ENCODE data around the gene MEGF11.

Gene MEGF11

GRCh38 chr15:66253418-66254088 lies at the start of gene MEGF11:
Gene MEGF11 (minus strand): TSS chr15:66253750. CDS start chr15:66128403, 125,347 bp downstream.
- DNase-seq = no peak

GRCh38 chr15:66302489-66303278 lies 49.1 kb upstream of the MEGF11 start:
- no peak for DNase-seq

GRCh38 chr15:66298803-66299251 lies 45.3 kb upstream of the MEGF11 start:
- no peak for DNase-seq

- DNase-seq = no peak
Observed at GRCh38 chr15:66296186-66296585, 42.6 kb upstream of the MEGF11 start.

DNA sequence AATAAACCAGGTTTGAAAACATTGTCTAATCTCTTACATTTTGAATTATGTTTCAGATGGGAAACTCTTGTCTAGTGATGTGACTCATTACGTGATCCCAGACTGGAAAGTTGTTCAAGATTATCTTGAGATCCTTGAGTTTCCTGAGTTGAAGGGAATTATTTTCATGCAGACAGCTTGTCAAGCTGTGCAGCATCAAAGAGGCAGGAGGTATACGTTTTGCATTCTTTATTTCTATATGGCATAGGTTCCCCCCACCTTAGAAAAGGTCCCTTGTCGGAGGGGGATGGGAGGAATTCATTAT lies 41.3 kb upstream of the MEGF11 start:
- DNase-seq = no peak

- peak; percentile 27 for DNase-seq
Observed at GRCh38 chr15:66294157-66294931, 40.8 kb upstream of the MEGF11 start.

DNA sequence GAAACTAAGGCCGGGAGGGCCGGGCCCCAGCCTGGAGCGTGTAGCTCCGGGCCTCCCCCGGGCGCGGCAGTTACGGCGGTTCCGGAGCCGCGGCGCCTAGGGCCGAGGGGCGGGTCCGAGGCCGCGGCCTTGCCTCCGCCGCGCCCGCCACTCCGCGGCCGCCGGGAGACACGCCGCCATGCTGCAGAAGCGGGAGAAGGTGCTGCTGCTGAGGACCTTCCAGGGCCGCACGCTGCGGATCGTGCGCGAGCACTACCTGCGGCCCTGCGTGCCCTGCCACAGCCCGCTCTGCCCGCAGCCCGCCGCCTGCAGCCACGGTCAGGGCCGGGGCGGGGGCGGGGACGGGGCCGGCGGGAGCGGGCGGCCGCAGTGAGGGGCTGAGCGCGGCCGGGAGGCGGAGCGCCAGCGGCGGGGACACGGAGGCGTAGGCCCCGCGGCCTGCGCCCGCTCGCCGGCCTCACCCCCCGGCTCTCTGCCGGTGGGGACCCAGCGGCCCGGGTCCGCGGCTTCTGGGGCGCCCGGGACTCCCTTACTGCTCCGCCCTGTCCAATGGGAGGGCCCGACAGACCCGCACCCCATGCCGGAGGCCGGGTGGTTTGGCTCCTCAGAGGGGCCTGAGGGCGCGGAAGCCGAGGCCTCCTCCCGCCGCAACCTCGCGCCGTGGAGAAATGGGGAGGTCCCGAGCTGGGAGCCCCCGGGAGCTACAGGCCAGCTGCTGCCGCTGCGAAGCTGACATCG lies 40.0 kb upstream of the MEGF11 start, which contains the start of gene DIS3L:
Gene DIS3L (plus strand): TSS at position 150 of the 738 bp plus-strand sequence. CDS start 29 bp downstream, at position 179.
- DNase-seq = no peak

DNA sequence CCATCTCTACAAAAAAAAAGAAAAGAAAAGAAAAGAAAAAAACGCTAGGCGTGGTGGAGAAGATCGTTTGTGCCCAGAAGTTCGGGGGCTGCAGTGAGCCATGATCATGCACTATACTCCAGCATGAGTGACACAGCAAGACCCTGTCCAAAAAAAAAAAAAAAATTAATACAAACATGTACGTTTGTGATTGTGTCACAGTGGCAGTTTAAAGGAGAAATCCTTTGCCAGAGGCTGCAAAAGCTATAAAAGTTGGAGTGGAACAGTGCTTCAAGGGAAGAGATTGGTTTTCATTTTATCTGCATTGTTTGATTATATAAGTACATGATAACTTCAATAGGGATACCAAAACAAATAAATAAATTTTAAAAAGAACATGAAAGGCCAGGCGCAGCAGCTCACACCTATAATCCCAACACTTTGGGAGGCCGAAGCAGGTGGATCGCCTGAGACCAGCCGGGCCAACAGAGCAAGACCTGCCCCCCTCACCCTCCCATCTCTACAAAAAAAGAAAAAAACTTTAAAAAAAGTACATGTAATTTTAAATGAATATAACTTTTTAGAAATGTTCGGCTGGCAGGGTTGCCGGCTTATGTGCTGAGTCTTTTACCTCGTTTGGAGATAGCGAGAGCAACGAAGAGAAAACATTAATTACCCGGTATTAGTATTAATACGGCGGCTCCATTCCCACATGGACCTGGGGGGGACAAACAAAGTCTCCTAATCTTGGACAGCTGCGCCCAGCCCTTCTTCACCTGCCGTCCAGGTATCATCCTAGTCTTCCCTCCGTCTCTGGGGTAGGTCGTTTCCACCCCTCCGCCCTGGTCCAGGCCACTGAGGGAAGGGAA lies 39.2 kb upstream of the MEGF11 start:
- no peak for DNase-seq

DNA sequence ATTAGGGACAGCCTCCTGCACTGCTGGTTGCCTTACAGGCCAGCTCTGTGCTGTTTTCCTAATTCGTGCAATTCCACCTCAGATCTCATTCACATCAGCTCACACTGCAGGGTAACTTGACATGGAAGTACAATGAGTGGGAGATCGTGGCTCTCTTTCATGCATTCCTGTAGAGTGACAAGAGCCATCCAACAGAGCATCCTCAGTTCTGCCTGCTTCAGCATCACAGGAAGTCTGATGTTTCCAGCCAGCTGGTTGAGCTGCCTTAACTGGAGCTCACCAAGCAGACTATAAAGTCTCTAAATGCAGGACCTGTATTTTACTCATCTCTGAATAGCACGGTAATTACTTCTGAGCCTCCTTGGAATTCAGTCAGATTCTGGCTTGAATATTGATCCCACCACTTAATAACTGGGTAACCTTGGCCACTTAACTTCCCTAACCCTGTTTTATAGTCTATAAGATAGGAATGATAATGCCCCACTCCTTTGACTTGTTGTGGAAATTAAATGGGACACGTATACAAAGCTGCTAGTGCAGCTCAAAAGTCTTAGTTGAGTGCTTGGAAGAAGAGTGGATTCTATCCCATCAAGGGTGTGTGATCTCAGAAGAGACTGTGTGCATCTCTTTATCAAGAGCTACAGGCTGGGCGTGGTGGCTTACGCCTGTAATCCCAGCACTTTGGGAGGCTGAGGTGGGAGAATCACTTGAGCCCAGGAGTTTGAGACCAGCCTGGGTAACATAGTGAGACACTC lies 38.4 kb upstream of the MEGF11 start:
- DNase-seq = no peak

DNA sequence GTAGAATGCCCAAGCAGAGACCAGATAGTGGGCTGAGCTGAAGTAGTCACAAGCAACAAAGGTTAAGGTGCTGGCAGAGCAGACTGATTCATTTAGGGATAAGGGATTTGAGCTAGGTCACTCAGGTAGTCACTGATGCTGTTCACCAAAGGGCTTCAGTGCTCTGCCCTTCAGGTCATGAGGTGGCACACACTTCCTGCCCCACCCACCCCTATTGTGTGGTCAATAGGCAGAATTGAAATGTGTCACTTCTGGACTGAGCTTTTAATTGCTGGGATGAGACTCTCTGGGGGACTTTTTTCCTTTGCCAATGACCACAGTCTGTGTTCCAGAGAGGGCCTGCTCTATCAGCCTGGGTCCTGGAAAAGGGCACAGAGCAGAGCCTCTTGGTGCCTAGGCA lies 37.0 kb upstream of the MEGF11 start:
- DNase-seq = no peak

- no peak for DNase-seq
Observed at GRCh38 chr15:66290007-66290406, 36.5 kb upstream of the MEGF11 start.

DNA sequence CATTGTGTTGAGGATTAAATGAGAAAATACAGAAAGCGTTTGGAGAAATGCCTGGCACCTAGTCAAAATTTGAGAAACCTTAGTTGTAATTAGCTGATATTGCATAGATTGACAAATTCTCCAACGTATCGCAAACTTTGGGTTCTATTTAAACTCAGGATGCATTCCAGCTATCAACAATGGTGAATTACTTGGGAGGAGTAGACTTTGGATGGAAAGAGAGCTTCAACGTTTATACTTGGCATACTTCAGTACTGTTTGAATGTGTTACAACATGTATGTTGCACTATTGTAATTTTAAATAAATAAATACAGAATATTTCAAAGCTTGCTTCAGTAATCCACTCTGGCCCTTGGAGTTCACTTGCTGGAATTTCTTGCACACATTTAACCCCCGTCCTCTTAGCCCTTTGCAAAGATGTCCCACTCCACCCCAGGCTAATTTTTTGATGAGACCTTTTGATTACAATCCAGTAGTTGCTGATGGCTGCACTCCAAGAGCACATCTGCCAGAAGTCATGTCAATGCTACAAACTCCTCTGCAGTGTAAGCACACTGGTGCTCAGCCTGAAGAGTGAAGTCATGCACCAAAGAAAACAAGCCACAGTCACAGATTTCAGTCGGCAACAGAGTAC lies 35.1 kb upstream of the MEGF11 start:
- no peak for DNase-seq

GRCh38 chr15:66288093-66288492 lies 34.5 kb upstream of the MEGF11 start:
- no peak for DNase-seq

DNA sequence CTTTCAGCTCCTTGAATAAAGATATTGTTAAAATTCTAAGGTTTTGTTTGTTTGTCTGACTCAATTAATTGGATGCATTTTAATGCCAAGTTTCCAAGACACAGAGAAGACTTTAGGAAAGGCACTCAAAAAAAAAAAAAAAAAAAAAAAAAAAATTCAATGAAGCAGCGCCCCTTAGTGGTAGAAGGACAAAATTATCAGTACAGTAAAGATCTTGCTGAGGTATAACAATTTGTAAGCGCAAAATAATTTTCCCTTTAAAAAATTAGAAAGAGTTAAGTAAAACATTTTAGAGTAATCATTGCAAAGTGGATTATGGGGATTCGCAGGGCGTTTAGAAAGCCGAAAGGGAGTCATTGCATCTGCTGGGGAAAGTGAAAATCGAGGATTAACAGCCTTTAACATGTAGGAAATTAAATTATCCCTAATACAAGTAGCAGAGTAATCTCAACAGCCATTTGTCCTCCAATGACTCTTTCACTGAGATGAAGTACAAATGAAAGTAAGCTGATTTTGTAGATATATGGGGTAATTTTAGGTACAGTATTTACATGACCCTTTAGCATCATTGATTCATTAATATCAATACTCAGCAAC lies 34.0 kb upstream of the MEGF11 start:
- no peak for DNase-seq

DNA sequence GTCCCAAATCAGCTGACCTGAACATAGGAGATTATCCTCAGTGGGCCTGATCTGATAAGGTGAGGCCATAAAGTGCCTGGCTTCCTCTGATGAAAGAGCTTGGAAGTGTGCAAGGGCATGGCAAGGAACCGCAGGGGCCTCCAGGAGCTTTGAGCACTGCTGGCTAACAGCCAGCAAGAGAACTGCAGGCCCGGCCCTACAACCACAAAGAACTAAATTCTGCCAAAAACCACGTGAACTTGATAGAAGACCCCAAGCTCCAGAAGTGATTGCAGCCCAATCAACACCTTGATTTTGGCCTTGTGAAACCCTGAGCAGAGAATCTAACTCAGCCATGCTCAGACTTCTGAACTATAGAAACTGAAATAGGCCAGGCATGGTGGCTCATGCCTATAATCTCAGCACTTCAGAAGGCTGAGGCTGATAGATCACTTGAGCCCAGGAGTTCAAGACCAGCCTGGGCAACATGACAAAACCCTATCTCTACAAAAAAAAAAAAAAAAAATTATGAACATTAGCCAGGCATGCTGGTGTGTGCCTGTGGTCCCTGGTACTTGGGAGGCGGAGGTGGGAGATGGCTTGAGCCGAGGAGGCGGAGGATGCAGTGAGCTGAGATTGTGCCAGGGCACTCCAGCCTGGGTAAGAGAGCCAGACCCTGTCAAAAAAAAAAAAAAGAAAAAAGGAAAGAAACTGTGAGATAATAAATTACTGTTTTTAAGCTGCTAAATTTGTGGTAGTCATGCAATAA lies 32.2 kb upstream of the MEGF11 start:
- DNase-seq = no peak

DNA sequence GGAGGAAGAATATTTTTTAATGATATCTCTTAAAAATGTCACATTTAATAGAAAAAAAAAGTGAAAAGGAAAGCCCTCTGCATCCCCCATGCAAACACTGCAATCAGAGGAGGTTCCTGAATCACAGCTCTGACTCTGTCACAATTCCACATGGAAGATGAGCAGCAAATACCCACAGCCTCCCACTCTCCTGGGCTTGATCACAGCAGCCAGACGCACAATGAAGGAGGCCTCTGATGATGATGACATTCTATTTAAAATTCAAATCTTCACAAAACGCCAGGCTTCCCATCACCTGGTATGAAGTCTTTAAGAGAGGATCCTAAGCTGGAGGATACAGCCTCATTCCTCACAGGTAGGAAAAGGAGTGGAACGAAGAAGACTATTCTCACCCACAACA lies 30.7 kb upstream of the MEGF11 start:
- no peak for DNase-seq

- DNase-seq = no peak
Observed at GRCh38 chr15:66278671-66279070, 25.1 kb upstream of the MEGF11 start.

DNA sequence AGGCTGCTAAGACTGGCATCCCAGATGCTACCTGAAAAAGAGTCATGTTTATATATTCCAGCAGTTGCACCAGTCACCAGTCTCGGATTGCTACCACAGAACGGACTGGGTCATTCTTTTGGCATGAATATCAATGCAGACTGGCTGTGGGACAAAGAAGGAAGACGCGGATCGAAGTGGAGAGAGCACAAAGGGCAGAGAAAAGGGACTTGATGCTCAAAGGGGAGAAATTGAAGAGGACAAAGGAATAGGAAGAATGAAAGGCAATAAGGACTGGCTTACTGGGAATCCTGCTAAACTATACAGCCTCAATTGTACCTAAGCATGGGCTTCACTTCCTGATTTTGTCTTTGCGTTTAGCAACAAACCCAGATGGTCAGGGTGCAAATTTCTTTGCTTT lies 24.5 kb upstream of the MEGF11 start:
- DNase-seq = no peak

GRCh38 chr15:66276546-66276945 lies 23.0 kb upstream of the MEGF11 start:
- no peak for DNase-seq

DNA sequence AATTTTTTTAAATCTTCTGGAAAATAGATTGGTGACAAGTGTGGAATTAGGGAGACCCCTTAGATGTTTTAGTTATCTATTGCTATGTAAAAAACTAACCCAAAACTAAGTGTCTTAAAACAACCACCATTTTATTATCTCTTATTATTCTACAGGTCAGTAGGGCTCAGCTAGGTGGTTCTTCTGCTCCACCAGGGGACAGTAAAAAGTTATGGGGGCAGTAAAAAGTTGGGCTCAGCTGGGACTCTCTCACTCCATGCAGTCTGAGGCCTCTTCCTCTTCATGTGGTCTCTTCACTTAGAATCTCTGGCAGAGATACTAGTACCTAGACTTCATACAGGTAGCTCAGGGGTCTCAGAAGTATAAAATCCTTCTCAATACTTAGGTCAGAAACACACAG lies 21.8 kb upstream of the MEGF11 start:
- no peak for DNase-seq

All from NCI-H524 treated with DMSO at 0.1 percent for 48 hours (cell line).